NCI-H524 treated with DMSO at 0.1 percent for 48 hours (cell line): ENCODE measurements around the gene KRTAP4-4.
"Not testable (repeated sequence)": the region's sequence is repeated elsewhere in the genome, so short reads cannot be mapped to it uniquely, and the experiment has no call there.

Experiments used
- DNase-seq: peaks from one replicate; lab custom pipeline; 2025; lab: John Stamatoyannopoulos, UW

Gene KRTAP4-4

DNA sequence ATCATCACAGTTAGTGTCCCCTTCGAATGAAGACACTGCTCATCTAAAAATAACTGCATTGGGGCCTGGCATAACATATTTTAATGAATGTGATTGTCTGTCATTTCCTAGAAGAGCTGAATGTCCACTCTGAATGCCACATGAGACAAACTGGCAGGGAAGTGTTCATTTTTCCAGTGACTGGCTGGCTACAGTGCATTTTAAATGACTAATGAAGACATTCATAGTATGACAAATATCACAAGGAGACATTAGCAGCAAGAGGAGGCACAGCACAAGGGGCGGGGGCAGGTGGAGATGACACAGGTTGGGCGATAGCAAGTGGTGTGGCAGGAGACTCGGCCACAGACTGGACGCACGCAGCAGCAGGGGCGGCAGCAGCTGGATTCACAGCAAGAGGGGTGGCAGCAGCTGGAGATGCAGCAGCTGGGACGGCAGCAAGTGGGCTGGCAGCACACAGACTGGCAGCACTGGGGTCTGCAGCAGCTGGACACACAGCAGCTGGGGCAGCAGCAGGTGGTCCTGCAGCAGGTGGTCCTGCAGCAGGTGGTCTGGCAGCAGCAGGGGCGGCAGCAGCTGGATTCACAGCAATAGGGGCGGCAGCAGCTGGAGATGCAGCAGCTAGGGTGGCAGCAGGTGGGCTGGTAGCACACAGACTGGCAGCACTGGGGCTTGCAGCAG lies 11.4 kb downstream of the KRTAP4-4 start:
- DNase-seq, result not testable (repeated sequence)

DNA sequence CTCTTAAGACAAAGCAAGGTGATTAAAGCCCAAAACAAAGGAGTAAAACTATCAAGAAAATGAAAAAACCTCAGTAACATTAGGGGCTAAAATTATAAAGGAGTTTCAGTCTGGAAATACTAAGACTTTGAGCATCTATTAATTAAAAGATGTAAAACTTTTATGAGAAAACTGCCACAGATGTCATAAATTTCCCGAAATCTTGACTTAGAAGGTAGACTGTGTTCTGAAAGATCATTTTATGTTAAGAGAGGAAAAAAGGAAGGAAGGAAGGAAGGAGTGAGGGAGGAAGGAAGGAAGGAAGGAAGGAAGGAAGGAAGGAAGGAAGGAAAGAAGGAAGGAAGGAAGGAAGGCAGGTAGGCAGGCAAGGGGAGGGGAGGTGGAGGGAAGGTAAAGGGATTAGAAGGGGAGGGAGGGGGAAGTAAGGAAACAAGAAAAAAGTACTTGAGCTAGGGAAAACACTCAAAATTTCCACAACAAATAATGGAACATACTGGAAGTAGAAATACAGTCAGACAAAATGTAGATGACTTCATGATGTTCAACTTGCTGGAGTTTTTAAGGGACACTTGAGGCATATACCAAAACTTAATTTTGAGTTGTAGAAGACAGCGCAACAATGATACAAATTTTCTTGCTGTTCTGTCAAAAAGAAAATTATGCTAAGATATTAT lies 12.9 kb downstream of the KRTAP4-4 start:
- no peak for DNase-seq

DNA sequence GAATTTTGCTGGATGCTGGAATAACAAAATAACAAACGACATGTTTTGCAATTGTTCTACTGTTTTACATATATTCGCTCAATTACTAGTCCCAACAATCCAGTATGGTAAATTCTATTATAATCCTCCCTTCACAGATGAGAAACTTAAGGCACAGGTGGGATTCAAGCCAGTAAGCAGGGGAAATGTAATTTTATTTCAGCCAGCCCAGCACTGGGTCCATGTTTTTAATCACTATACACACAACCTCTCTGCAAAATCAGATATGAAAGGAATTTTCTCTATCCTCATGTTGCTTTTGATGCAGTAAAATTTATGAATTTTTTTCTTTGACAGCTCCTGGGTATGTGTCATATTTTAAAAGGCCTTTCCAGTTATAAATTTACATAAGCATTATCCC lies 15.3 kb downstream of the KRTAP4-4 start:
- no peak for DNase-seq

DNA sequence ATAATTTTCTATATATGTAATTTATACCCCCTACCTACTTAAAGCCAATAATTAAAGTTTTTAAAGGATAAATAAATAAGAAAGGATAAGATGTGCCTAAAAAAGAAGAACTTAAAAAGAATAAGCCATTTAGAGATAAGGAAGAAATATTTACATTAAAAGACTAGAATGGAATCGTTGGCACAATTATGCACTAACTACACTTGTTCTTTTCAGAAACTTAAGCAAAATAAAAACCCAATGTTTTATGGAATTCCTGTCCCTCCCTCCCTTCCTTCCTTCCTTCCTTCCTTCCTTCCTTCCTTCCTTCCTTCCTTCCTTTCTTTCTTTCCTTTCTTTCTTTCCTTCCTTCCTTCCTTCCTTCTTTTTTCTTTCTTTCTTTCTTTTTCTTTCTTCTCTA lies 15.7 kb downstream of the KRTAP4-4 start:
- no peak for DNase-seq

DNA sequence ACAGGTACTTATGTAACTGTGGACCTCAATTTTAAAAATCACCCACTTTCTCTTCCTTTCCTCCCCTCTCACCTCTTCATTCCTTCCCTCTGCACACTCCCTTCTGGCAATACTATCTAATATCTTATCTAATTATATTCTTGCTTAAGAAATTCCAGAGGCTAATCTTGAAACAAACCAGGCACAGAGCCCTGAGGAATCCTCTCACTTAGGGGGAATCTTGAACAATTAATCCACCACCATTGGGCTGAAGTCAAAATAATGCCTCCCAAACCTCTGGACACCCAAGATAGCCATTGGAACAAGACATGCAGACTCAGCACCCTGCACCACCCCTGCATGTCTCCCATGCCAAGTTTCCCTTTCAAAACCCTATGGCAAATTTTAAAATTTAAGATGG lies 19.2 kb downstream of the KRTAP4-4 start:
- DNase-seq, result no peak

DNA sequence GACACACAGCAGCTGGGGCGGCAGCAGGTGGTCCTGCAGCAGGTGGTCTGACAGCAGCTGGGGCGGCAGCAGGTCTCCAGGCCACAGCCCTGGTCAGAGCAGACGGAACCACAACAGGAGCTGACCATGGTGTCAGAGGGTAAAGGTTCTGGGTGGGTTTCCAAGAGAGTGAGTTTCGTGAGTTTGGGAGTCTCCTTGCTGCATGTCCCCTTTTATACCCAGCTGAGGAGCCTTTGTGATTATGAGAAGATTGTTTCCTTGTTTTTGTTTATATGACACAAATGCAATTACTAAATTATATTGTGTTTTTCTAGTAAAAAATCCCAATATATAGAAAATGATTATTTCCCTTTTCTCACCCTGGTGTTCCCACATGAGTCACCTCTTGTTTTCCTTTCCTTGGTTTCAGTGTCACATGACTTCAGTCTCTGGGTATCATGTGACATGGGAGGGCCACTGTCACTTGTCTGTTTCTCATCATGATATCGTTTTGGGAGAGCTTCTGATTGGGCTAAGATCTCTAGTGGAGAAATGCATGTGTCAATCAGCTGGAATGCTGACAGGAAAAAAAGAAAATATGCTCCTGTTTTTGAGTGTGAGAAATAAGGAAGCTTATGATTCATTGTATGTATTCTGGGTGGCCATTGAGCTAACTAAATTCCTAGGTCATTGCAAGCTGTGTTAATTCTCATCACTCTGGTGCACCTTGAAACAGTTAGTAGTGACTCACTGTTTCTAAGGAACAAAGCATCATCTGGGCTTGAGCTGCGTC lies 20.0 kb downstream of the KRTAP4-4 start, which contains the start of gene KRTAP4-6:
Gene KRTAP4-6, minus strand, starts transcription at position 185 of the 772 bp plus-strand sequence. Its CDS starts 57 bp downstream, at position 128.
- no peak for DNase-seq

DNA sequence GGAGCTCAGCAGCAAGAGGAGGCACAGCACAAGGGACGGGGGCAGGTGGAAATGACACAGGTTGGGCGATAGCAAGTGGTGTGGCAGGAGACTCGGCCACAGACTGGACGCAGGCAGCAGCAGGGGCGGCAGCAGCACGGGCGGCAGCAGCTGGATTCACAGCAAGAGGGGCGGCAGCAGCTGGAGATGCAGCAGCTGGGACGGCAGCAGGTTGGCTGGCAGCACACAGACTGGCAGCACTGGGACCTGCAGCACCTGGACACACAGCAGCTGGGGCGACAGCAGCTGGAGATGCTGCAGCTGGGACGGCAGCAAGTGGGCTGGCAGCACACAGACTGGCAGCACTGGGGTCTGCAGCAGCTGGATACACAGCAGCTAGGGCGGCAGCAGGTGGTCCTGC lies 20.7 kb downstream of the KRTAP4-4 start:
- DNase-seq, result not testable (repeated sequence)

DNA sequence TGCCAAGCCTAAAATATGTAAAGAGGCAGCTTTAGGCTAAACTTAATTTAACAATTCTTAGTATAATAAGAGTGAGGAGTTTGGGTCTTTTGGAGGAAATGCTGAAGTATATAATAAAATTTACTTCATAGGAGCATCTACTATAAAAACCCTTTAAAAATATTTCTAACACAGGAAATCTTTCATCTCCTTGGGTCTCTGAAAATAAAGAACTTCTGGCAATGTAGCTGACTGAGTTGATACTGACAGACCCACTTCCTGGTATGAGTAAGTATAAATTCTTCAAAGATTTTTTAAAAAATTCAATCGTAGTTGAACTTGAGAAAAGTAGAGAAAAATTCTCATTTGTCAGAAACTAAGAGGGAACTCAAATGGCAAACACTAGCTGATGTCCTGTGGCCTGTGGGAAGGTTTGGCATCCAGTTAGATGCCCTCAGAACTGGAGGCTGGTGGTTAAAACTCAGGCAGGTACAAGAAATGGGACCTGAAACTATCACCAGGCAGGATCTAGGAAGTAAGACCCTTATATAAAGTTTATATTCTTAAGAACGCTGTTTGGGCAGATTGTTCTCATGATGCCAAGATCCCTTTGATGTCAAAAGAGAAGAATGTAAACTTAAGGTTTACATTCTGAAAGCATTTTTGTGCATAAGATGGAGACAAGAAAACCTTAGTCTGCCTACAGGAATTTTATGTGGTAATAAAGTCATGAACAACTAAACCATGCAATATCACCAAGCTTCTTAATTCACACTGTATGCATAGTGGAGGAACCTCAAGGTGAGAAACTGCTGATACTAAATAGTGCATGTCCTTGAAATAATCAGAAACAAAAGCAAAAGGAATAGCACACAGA lies 26.4 kb downstream of the KRTAP4-4 start:
- DNase-seq, result no peak

DNA sequence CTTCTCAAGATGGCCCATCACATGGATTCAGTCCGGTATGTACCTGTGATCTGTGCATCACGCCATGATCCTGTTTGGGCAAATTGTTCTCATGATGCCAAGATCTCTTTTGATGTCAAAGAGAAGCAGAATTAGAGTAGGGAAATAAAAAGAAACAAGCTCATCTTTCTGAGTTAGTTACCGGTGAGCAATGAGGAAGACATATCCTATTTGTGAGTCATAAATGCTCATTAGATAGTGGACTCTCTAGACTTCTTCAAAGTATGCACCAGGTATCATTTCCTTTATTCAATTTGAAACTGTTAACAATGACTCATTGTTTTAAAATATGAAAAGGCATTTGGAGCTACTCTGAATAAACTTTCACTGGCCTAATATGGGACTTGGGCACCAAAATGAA lies 28.6 kb downstream of the KRTAP4-4 start:
- no peak for DNase-seq

DNA sequence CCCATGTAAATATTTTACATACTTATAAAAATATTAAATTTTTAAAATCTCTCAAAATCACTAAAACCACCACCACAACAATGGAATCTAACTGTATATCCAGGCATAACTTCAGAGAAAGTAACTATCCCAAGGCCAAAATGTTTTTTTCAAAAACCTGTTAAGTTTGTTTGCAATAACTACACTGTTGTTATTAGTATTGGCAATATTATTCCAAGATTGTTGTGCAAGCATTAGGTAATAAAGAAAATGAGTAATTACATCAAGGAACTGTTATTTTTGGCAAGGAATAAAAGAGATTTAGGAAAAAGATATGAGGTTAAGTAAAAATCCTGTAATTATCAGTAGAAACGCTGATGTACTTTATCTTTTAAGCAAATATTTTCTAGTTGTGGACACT lies 33.2 kb downstream of the KRTAP4-4 start:
- DNase-seq, result no peak

DNA sequence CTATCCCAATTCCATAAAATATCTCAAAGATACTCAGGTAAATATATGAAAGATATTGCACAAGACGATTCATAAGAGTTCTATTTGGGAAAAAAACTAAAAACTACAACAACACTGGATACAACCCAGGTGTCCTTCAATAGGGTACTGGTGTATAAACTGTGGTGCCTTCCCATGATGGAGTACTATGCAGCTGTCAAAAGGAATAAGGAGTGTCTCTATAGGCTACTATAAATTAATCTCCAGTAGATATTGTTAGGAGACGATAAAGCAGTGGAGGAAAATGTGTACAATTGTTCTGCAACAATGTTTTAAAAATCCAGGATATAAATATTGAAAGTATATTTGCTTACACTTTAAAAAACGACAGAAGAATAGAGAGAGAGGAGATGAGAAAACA lies 34.1 kb downstream of the KRTAP4-4 start:
- no peak for DNase-seq

DNA sequence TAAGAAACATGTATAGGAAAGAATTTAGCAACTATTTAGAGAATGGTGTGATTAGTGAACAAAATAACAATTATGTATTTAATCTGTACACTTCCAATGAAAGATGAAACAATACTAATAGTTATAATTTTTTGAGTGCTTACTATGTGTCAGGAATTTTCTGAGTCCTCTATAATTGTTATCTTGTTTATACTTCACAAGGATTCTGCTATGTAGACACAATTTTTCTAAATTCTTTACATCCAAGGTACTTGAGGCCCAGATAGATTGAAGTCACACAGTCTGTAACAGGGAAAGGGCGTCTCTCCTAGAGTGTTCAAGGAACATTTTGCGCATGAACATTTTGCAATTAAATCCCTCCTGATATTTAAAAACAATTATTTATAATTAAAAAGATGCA lies 35.5 kb downstream of the KRTAP4-4 start:
- DNase-seq, result no peak

DNA sequence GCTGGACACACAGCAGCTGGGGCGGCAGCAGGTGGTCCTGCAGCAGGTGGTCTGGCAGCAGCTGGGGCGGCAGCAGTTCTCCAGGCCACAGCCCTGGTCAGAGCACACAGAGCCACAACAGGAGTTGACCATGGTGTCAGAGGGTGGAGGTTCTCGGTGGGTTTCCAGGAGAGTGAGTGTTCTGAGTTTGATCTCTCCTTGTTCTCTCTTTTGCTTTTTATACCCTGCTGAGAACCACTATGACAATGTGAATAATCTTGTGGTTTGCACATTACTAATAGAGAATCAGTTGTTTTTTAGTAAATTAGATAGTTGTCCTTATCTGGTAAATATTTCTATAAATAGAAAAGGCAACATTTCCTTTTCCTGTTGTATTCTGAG lies 36.6 kb downstream of the KRTAP4-4 start, which contains the start of gene KRTAP4-12:
Gene KRTAP4-12, minus strand, starts transcription at position 192 of the 381 bp plus-strand sequence. Its CDS starts 60 bp downstream, at position 132.
- not testable (repeated sequence) for DNase-seq

DNA sequence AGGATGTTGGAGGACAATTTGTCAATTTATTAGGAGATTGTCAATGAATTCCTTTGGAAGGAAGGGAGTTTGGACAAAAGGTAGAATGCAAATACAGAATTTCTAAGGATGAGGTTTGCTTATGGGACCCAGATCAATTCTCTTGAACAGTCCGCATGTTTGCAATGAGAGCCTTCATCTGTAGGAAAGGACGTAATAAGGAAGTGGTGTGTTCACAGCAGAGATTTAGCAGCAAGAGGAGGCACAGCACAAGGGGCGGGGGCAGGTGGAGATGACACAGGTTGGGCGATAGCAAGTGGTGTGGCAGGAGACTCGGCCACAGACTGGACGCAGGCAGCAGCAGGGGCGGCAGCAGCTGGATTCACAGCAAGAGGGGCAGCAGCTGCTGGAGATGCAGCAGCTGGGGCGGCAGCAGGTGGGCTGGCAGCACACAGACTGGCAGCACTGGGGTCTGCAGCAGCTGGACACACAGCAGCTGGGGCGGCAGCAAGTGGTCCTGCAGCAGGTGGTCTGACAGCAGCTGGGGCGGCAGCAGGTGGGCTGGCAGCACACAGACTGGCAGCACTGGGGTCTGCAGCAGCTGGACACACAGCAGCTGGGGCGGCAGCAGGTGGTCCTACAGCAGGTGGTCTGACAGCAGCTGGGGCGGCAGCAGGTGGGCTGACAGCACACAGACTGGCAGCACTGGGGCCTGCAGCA lies 37.1 kb downstream of the KRTAP4-4 start:
- DNase-seq, result not testable (repeated sequence)

DNA sequence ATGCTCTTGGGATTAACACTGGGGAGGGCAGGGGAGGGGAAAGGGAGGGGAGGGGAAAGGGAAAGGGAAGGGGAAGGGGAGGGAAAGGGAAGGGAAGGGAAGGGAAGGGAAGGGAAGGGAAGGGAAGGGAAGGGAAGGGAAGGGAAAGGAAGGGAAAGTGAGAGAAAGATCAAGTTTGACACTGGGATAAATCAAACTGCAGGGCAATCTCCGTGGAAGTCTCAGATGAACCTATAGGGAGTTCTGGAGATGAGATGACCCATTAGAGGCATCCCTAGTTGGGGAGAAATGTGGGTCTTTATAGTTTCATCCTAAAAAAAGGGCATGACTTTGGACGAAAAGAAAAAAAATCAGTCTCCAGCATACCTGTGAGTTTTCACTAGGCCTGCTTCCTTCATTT lies 38.8 kb downstream of the KRTAP4-4 start:
- DNase-seq, result no peak

DNA sequence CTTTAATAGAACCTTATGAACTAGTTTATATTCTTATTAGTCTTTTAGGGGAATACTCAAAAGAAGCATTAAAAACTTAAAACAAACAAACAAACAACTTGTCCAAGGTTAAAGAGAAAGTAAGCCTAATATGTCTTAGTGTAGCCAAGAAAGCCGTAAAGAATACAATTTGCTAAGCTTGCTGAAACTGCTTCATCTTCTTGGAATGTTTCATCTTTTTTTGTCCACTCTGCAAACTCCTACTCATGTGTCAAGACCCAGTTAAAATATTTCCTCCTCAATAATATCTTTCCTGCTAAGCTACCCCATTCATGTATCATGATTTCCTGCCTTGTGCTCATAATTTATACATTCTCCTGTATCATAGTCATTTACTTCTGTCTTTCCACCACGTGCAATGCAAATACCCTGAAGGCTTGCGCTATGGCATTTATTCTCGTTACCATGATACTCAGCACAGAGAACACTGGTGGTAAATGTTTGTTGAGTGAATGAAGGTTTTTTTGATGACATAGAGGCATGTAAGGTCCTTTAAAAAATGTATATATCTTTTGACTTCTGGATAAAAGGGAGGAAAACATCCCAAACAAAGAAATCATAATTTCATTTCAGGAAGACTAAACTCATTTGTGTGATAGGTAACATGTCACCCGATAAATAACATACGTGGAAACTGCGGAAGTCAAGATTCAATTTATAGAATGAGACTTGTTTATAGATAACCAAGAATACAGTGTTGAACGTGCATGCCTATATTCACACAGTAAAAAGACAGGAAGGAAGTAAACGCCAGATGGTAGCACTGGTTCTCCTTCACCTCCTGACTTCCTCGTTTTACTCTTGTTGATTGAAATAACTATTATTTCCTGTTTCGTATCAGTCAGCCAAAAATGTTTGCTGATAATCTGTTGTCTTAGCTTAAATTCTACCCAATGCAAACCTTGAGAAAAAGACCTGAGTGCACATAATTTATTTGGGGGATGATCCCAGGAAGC lies 40.6 kb downstream of the KRTAP4-4 start:
- DNase-seq, result not testable (repeated sequence)

DNA sequence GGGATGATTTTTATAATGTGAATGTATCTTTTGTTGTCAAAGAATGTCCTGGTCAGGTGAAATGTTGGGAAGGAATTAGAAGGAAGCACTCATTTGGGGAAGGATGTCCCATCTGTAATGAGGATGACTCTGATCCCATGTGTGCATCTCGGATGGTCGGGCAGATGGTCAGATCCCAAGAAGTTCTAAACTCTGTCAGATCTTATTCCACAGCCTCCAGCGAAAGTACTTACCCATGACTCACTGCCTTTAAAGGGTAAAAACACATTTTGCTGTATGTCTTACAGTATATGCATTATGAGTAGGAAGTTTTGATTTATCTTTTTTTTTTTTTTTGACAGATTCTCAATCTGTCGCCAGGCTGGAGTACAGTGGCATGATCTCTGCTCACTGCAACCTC lies 41.8 kb downstream of the KRTAP4-4 start:
- no peak for DNase-seq

DNA sequence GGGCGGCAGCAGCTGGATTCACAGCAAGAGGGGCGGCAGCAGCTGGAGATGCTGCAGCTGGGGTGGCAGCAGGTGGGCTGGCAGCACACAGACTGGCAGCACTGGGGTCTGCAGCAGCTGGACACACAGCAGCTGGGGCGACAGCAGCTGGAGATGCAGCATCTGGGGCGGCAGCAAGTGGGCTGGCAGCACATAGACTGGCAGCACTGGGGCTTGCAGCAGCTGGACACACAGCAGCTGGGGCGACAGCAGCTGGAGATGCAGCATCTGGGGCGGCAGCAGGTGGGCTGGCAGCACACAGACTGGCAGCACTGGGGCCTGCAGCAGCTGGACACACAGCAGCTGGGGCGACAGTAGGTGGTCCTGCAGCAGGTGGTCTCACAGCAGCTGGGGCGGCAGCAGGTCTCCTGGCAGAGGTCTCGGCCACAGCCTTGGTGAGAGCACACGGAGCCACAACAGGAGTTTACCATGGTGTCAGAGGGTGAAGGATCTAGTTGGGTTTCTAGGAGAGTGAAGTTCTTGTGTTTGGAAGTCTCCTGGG lies 42.6 kb downstream of the KRTAP4-4 start, which contains the start of gene KRTAP4-11:
Gene KRTAP4-11, minus strand, starts transcription at position 528 of the 541 bp plus-strand sequence. Its CDS starts 58 bp downstream, at position 470.
- DNase-seq, result not testable (repeated sequence)

DNA sequence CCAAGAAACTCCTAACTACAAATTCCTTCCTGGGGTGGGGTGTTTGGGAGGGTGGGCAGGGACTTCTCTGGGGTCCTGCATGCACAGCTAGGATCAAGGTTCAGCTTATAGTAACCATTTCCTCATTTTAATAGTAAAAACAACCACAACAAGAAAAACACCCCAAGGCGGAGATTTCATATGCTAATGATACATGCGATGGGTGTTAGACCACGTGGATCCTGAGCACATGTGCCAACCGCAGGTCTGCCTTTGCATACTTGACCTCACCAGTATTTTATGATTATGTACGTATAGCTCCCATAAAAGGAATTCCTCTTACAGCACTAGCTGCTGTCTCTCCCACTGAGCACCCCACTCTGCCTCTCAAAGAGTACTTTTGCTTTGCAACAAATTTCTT lies 44.3 kb downstream of the KRTAP4-4 start:
- no peak for DNase-seq
